GM12878 (cell line): ENCODE data around the gene SMU1. TPM values are rescaled to one million over a fixed set of nuclear protein-coding genes. Genes with fewer than 3 reads are reported as not detected.

ENCODE experiments used
- BMI1 ChIP-seq: fragments of 450-650 bp; IDR thresholded peaks from 2 replicates; pipeline ENCODE4 v1.6.1; 2016; ENCODE audit warnings: mild to moderate bottlenecking, moderate library complexity, borderline replicate concordance
- DPF2 ChIP-seq: fragments of 450-650 bp; IDR thresholded peaks from 2 replicates; pipeline ENCODE4 v1.6.1; 2017; ENCODE audit warnings: mild to moderate bottlenecking
- GATAD2B ChIP-seq: fragments of 450-650 bp; conservative IDR thresholded peaks from 2 replicates; pipeline ENCODE4 v1.6.1; 2017; ENCODE audit warnings: low read depth, mild to moderate bottlenecking, moderate library complexity
- HDAC6 ChIP-seq: fragments of 200-600 bp; sonication (generic); IDR thresholded peaks from one replicate; pipeline ENCODE4 v1.8.0; 2017; ENCODE audit warnings: antibody characterized with exemption; ENCODE audit not compliant: unreplicated experiment
- HDGF ChIP-seq: fragments of 450-650 bp; IDR thresholded peaks from 2 replicates; pipeline ENCODE4 v1.6.1; 2016; ENCODE audit warnings: antibody characterized with exemption
- IKZF2 ChIP-seq, 2 experiments: fragments of 450-650 bp; IDR thresholded peaks; 2 replicates each; pipeline ENCODE4 v1.6.1; 2017; ENCODE audit warnings: mild to moderate bottlenecking in 2 of 2, moderate library complexity in 2 of 2
- JUNB ChIP-seq: IDR thresholded peaks from 2 replicates; pipeline ENCODE4 v1.6.1; 2016; ENCODE audit warnings: antibody characterized with exemption, mild to moderate bottlenecking
- MAX ChIP-seq: IDR thresholded peaks from 2 replicates; pipeline ENCODE4 v1.6.1; 2012; ENCODE audit warnings: low read depth, low read length, improper control_type of control experiment
- MEF2A ChIP-seq: IDR thresholded peaks from 2 replicates; pipeline ENCODE4 v1.6.1; 2011; ENCODE audit warnings: low read depth, mild to moderate bottlenecking, low read length, moderate library complexity; ENCODE audit not compliant: insufficient read depth
- NFXL1 ChIP-seq: fragments of 450-650 bp; IDR thresholded peaks from 2 replicates; pipeline ENCODE4 v1.6.1; 2017; ENCODE audit warnings: antibody characterized with exemption, mild to moderate bottlenecking, borderline replicate concordance
- PKNOX1 ChIP-seq: fragments of 450-650 bp; IDR thresholded peaks from 2 replicates; pipeline ENCODE4 v1.6.1; 2016; ENCODE audit warnings: mild to moderate bottlenecking
- PML ChIP-seq: IDR thresholded peaks from 2 replicates; pipeline ENCODE4 v1.6.1; 2012; ENCODE audit warnings: low read length, inconsistent platforms
- POU2F2 ChIP-seq: IDR thresholded peaks from 3 replicates; pipeline ENCODE4 v1.6.1; 2011; ENCODE audit warnings: low read depth, mild to moderate bottlenecking, low read length, borderline replicate concordance
- RAD21 ChIP-seq: IDR thresholded peaks from 2 replicates; pipeline ENCODE4 v1.6.1; 2011; ENCODE audit warnings: mild to moderate bottlenecking, low read depth, low read length, moderate library complexity; ENCODE audit not compliant: insufficient read depth
- RBBP5 ChIP-seq: fragments of 200-600 bp; sonication (generic); conservative IDR thresholded peaks from 2 replicates; pipeline ENCODE4 v1.6.1; 2016
- RELA ChIP-seq: fragments of 450-650 bp; IDR thresholded peaks from 2 replicates; pipeline ENCODE4 v1.8.0; 2014; ENCODE audit warnings: borderline replicate concordance; ENCODE audit not compliant: partially characterized antibody
- SMAD5 ChIP-seq: IDR thresholded peaks from 2 replicates; pipeline ENCODE4 v1.6.1; 2016; ENCODE audit warnings: antibody characterized with exemption, low read depth
- SREBF2 ChIP-seq: IDR thresholded peaks from 2 replicates; pipeline ENCODE4 v1.6.1; 2012; ENCODE audit warnings: mild to moderate bottlenecking, low read length
- SUPT20H ChIP-seq: IDR thresholded peaks from 2 replicates; pipeline ENCODE4 v1.6.1; 2011; ENCODE audit warnings: low read depth, mild to moderate bottlenecking, low read length, moderate library complexity, borderline replicate concordance; ENCODE audit not compliant: control insufficient read depth
- SUZ12 ChIP-seq: fragments of 200-600 bp; sonication (generic); IDR thresholded peaks from one replicate; pipeline ENCODE4 v1.6.1; 2018; ENCODE audit warnings: antibody characterized with exemption, mild to moderate bottlenecking; ENCODE audit not compliant: unreplicated experiment
- TCF12 ChIP-seq: IDR thresholded peaks from 2 replicates; pipeline ENCODE4 v1.6.1; 2011; ENCODE audit warnings: low read depth, mild to moderate bottlenecking, low read length
- USF2 ChIP-seq: IDR thresholded peaks from 2 replicates; pipeline ENCODE4 v1.6.1; 2011; ENCODE audit warnings: low read depth, low read length, improper control_type of control experiment, borderline replicate concordance
- YY1 ChIP-seq: IDR thresholded peaks from 2 replicates; pipeline ENCODE4 v1.6.1; 2011; ENCODE audit warnings: low read depth, mild to moderate bottlenecking, low read length
- ZBED1 ChIP-seq: IDR thresholded peaks from 2 replicates; pipeline ENCODE4 v1.6.1; 2016; ENCODE audit warnings: borderline replicate concordance
- ZBTB11 ChIP-seq: fragments of 450-650 bp; formaldehyde crosslinking; IDR thresholded peaks from 2 replicates; pipeline ENCODE4 v1.5.0; 2022; ENCODE audit warnings: mild to moderate bottlenecking, missing genetic modification characterization
- ZNF207 ChIP-seq: fragments of 450-650 bp; IDR thresholded peaks from 2 replicates; pipeline ENCODE4 v1.6.1; 2014; ENCODE audit warnings: antibody characterized with exemption, mild to moderate bottlenecking, borderline replicate concordance
- polyA plus RNA-seq, 11 experiments: library from polyadenylated mRNA; depleted of rRNA in 4 of 11; unstranded in 6 of 11; stranded (reverse) in 5 of 11; fragments of >200 nt; fragmentation: Nextera tagmentation in 4 of 11; fragmentation: Illumina TruSeq in 1 of 11; extraction: Ambion mirVana in 4 of 11; extraction: Trizol in 1 of 11; gene quantifications; 1 replicate in 1 of 11; 2 replicates in 10 of 11; pipeline versions ENCODE4 v1.2.1 to v1.2.3, GENCODE V29; 2011 to 2016; ENCODE audit warnings: inconsistent platforms in 2 of 11, missing spikeins in 2 of 11, low read depth in 1 of 11
- total RNA-seq, 4 experiments: library from RNA; depleted of rRNA in 3 of 4; stranded (reverse); fragments of >200 nt in 3 of 4; fragmentation: Illumina TruSeq in 1 of 4; extraction: Trizol in 1 of 4; gene quantifications; 2 replicates each; pipeline versions ENCODE4 v1.2.1 to v1.2.3, GENCODE V29; 2013 to 2021

Gene SMU1
- total and polyA plus RNA-seq, 10 of the 15 experiments (the other 5 are each of a cell fraction or from before 2014, with no cell fraction given), result 18.5 to 34.6 (median 20.9) TPM

- no peak for TF ChIP-seq BMI1
- no peak for TF ChIP-seq NFXL1
- TF ChIP-seq SMAD5, result no peak
- TF ChIP-seq SREBF2, result no peak
- no peak for TF ChIP-seq YY1
- no peak for TF ChIP-seq TCF12
- TF ChIP-seq PKNOX1, result peak; percentile 93
- TF ChIP-seq ZBED1, result no peak
- no peak for TF ChIP-seq SUZ12
- no peak for TF ChIP-seq RAD21
- no peak for TF ChIP-seq USF2
- TF ChIP-seq HDAC6, result no peak
- TF ChIP-seq ZBTB11 (CRISPR knock-in tag), result no peak
- no peak for TF ChIP-seq RELA
- peak; percentile 56; the same call in 1 of the 2 replicates for TF ChIP-seq DPF2
- TF ChIP-seq POU2F2, result no peak
- no peak for TF ChIP-seq SUPT20H
- TF ChIP-seq HDGF, result no peak
- no peak for TF ChIP-seq ZNF207
- no peak for TF ChIP-seq MAX
- no peak for TF ChIP-seq RBBP5
- TF ChIP-seq JUNB, result no peak
- TF ChIP-seq GATAD2B, result no peak
- peak; percentile 82 to 91 for TF ChIP-seq IKZF2 (IDR thresholded peaks at IDR 0.05)
- 0 out of 2 replicates have a peak, but pooled peaks have one; percentile 11 for TF ChIP-seq MEF2A
- TF ChIP-seq PML, result no peak
These were observed 11.1 kb downstream of the SMU1 start (continued) for GRCh38 chr9:33065157-33066076.
